ENCODE data around the gene ARHGEF7.

GRCh38 chr13:111076155-111077013 is 38.7 kb upstream of the ARHGEF7 start:
- TF ChIP-seq, protein P1, sequence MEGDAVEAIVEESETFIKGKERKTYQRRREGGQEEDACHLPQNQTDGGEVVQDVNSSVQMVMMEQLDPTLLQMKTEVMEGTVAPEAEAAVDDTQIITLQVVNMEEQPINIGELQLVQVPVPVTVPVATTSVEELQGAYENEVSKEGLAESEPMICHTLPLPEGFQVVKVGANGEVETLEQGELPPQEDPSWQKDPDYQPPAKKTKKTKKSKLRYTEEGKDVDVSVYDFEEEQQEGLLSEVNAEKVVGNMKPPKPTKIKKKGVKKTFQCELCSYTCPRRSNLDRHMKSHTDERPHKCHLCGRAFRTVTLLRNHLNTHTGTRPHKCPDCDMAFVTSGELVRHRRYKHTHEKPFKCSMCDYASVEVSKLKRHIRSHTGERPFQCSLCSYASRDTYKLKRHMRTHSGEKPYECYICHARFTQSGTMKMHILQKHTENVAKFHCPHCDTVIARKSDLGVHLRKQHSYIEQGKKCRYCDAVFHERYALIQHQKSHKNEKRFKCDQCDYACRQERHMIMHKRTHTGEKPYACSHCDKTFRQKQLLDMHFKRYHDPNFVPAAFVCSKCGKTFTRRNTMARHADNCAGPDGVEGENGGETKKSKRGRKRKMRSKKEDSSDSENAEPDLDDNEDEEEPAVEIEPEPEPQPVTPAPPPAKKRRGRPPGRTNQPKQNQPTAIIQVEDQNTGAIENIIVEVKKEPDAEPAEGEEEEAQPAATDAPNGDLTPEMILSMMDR (IDR thresholded peaks at IDR 0.05; ENCODE audit: low read length), result no peak
- no peak for TF ChIP-seq EZH2 (IDR thresholded peaks at IDR 0.05; ENCODE audit: borderline replicate concordance, low read length)
